Karpas-422 (cell line): ENCODE measurements around the gene RNF144A. TPM values are rescaled to one million over a fixed set of nuclear protein-coding genes. Genes with fewer than 3 reads are reported as not detected.

Source experiments
- DNase-seq: peaks from one replicate; pipeline ENCODE4 v3.0.0-alpha.2; 2015
- H2AFZ ChIP-seq: fragments of 200-600 bp; sonication (generic); 2 replicates; pipeline ENCODE4 v1.6.1; 2014; ENCODE audit warnings: antibody characterized with exemption, low read length, mixed read lengths
- H3K27ac ChIP-seq: fragments of 200-600 bp; sonication (generic); 2 replicates; pipeline ENCODE4 v1.5.1; 2014; ENCODE audit warnings: mild to moderate bottlenecking, low read length, moderate library complexity
- H3K27me3 ChIP-seq: fragments of 200-600 bp; sonication (generic); 2 replicates; pipeline ENCODE4 v1.6.1; 2014; ENCODE audit warnings: low read length, mixed read lengths
- H3K36me3 ChIP-seq: fragments of 200-600 bp; sonication (generic); 2 replicates; pipeline ENCODE4 v1.6.1; 2014; ENCODE audit warnings: low read length, mixed read lengths; ENCODE audit not compliant: insufficient read depth
- H3K4me1 ChIP-seq: fragments of 200-600 bp; sonication (generic); 2 replicates; pipeline ENCODE4 v1.6.1; 2014; ENCODE audit warnings: mild to moderate bottlenecking, low read length, mixed read lengths
- H3K4me2 ChIP-seq: fragments of 200-600 bp; sonication (generic); 2 replicates; pipeline ENCODE4 v1.6.1; 2014; ENCODE audit warnings: low read length, low read depth, mild to moderate bottlenecking; ENCODE audit not compliant: poor library complexity, severe bottlenecking
- H3K4me3 ChIP-seq: fragments of 200-600 bp; sonication (generic); 2 replicates; pipeline ENCODE4 v1.5.1; 2014; ENCODE audit warnings: mild to moderate bottlenecking, antibody characterized with exemption, low read length, mixed read lengths
- H3K79me2 ChIP-seq: fragments of 200-600 bp; sonication (generic); 2 replicates; pipeline ENCODE4 v1.6.1; 2014; ENCODE audit warnings: mild to moderate bottlenecking, low read length, mixed read lengths
- H3K9ac ChIP-seq: fragments of 200-600 bp; sonication (generic); 2 replicates; pipeline ENCODE4 v1.6.0; 2014; ENCODE audit warnings: low read length
- H3K9me2 ChIP-seq: fragments of 200-600 bp; sonication (generic), shearing (Covaris generic); replicated peaks from 2 replicates; pipeline ENCODE4 v1.6.0; 2014; ENCODE audit warnings: mild to moderate bottlenecking, low read length, moderate library complexity; ENCODE audit not compliant: insufficient read depth
- H3K9me3 ChIP-seq: fragments of 300-700, 200-600 bp; sonication (generic); 2 replicates; pipeline ENCODE4 v1.6.1; 2014; ENCODE audit warnings: low read length, mixed read lengths
- H4K20me1 ChIP-seq: fragments of 200-600 bp; sonication (generic); 2 replicates; pipeline ENCODE4 v1.6.1; 2014; ENCODE audit warnings: mild to moderate bottlenecking, antibody characterized with exemption, low read length, low read depth; ENCODE audit not compliant: insufficient read depth
- total RNA-seq: library from RNA; depleted of rRNA; stranded (reverse); fragments of >200 nt; shearing (Covaris generic); gene quantifications from 2 replicates; pipeline ENCODE4 v1.2.3, GENCODE V29; 2014; ENCODE audit warnings: low replicate concordance

RNF144A gene
- total RNA-seq, 1 experiment from 2014 or later, result 0.07 TPM

GRCh38 chr2:7015007-7015950 lies 98.1 kb downstream of the RNF144A start:
- DNase-seq, result no peak
- Histone ChIP-seq H3K9me2 (no peaks in the 10 kb centered on the region), H4K20me1 (no peaks in the 10 kb centered on the region), H3K4me2 (no peak overlapping the region), H3K9ac (no peak overlapping the region), H3K9me3 (no peaks in the 10 kb centered on the region), H3K79me2 (no peaks in the 10 kb centered on the region), H3K36me3 (no peaks in the 10 kb centered on the region), H3K4me1 (no peaks in the 10 kb centered on the region), H3K4me3 (no peak overlapping the region), H2AFZ (no peak overlapping the region), H3K27ac (no peak overlapping the region), H3K27me3 (no peaks in the 10 kb centered on the region)

GRCh38 chr2:7016148-7016547 lies 98.9 kb downstream of the RNF144A start:
- H3K9ac ChIP-seq, result no peak overlapping the region
- no peak for DNase-seq
- H4K20me1 ChIP-seq, result no peaks in the 10 kb centered on the region
- no peaks in the 10 kb centered on the region for H3K9me3 ChIP-seq
- H2AFZ ChIP-seq, result no peak overlapping the region
- no peaks in the 10 kb centered on the region for H3K36me3 ChIP-seq
- H3K4me1 ChIP-seq, result no peaks in the 10 kb centered on the region
- no peaks in the 10 kb centered on the region for H3K27me3 ChIP-seq
- no peaks in the 10 kb centered on the region for H3K9me2 ChIP-seq
- H3K27ac ChIP-seq, result no peak overlapping the region
- no peak overlapping the region for H3K4me2 ChIP-seq
- H3K79me2 ChIP-seq, result no peaks in the 10 kb centered on the region
- no peak overlapping the region for H3K4me3 ChIP-seq

- Histone ChIP-seq H3K27ac (no peak overlapping the region), H3K4me3 (no peak overlapping the region), H4K20me1 (no peaks in the 10 kb centered on the region), H3K9ac (no peak overlapping the region), H3K36me3 (no peaks in the 10 kb centered on the region), H3K79me2 (no peaks in the 10 kb centered on the region), H3K9me3 (no peaks in the 10 kb centered on the region), H3K27me3 (no peaks in the 10 kb centered on the region), H3K9me2 (no peaks in the 10 kb centered on the region), H3K4me2 (no peak overlapping the region), H2AFZ (no peak overlapping the region), H3K4me1 (no peaks in the 10 kb centered on the region)
- DNase-seq, result no peak
Observed at GRCh38 chr2:7016601-7017211, 99.5 kb downstream of the RNF144A start.

- DNase-seq, result no peak
- no peaks in the 10 kb centered on the region for H3K36me3 ChIP-seq
- H3K27ac ChIP-seq, result no peak overlapping the region
Observed at GRCh38 chr2:7017671-7018281, 100.6 kb downstream of the RNF144A start.

GRCh38 chr2:7018282-7018701 lies 101.1 kb downstream of the RNF144A start:
- H3K79me2 ChIP-seq, result no peaks in the 10 kb centered on the region
- H3K27ac ChIP-seq, result no peak overlapping the region
- H3K9ac ChIP-seq, result no peak overlapping the region
- no peak overlapping the region for H3K4me3 ChIP-seq
- H3K9me3 ChIP-seq, result no peaks in the 10 kb centered on the region
- no peak for DNase-seq
- no peaks in the 10 kb centered on the region for H4K20me1 ChIP-seq
- H2AFZ ChIP-seq, result no peak overlapping the region
- H3K4me1 ChIP-seq, result no peaks in the 10 kb centered on the region
- no peaks in the 10 kb centered on the region for H3K27me3 ChIP-seq
- no peaks in the 10 kb centered on the region for H3K36me3 ChIP-seq
- no peaks in the 10 kb centered on the region for H3K9me2 ChIP-seq
- H3K4me2 ChIP-seq, result no peak overlapping the region

More at GRCh38 chr2:7017671-7018281, 100.6 kb downstream of the RNF144A start:
- Histone ChIP-seq H3K4me1 (no peaks in the 10 kb centered on the region), H3K9ac (no peak overlapping the region), H3K9me3 (no peaks in the 10 kb centered on the region), H2AFZ (no peak overlapping the region), H3K27me3 (no peaks in the 10 kb centered on the region), H3K4me2 (no peak overlapping the region), H4K20me1 (no peaks in the 10 kb centered on the region), H3K79me2 (no peaks in the 10 kb centered on the region), H3K9me2 (no peaks in the 10 kb centered on the region), H3K4me3 (no peak overlapping the region)

- Histone ChIP-seq H3K9me2 (no peaks in the 10 kb centered on the region), H3K4me1 (no peaks in the 10 kb centered on the region), H4K20me1 (no peaks in the 10 kb centered on the region), H3K9ac (no peak overlapping the region), H3K4me3 (no peak overlapping the region), H2AFZ (no peak overlapping the region), H3K27ac (no peak overlapping the region), H3K9me3 (no peaks in the 10 kb centered on the region), H3K36me3 (no peaks in the 10 kb centered on the region), H3K79me2 (no peaks in the 10 kb centered on the region), H3K4me2 (no peak overlapping the region), H3K27me3 (no peaks in the 10 kb centered on the region)
- DNase-seq, result no peak
Observed at GRCh38 chr2:7018767-7019166, 101.6 kb downstream of the RNF144A start.

- Histone ChIP-seq H3K4me3 (no peak overlapping the region), H3K27ac (no peak overlapping the region), H3K9ac (no peak overlapping the region), H3K27me3 (no peaks in the 10 kb centered on the region), H4K20me1 (no peaks in the 10 kb centered on the region), H3K4me1 (no peaks in the 10 kb centered on the region), H3K4me2 (no peak overlapping the region), H3K36me3 (no peaks in the 10 kb centered on the region), H3K9me3 (no peaks in the 10 kb centered on the region), H3K79me2 (no peaks in the 10 kb centered on the region), H2AFZ (no peak overlapping the region), H3K9me2 (no peaks in the 10 kb centered on the region)
- no peak for DNase-seq
Observed at GRCh38 chr2:7019191-7019590, 102.0 kb downstream of the RNF144A start.

- H3K36me3 ChIP-seq, result no peaks in the 10 kb centered on the region
- H3K79me2 ChIP-seq, result no peaks in the 10 kb centered on the region
- H3K9ac ChIP-seq, result no peak overlapping the region
- H3K9me2 ChIP-seq, result no peaks in the 10 kb centered on the region
- H3K27me3 ChIP-seq, result no peaks in the 10 kb centered on the region
- no peak for DNase-seq
- H2AFZ ChIP-seq, result no peak overlapping the region
- H3K4me2 ChIP-seq, result no peak overlapping the region
- H3K4me1 ChIP-seq, result no peaks in the 10 kb centered on the region
- H3K4me3 ChIP-seq, result no peak overlapping the region
- no peak overlapping the region for H3K27ac ChIP-seq
- no peaks in the 10 kb centered on the region for H4K20me1 ChIP-seq
- H3K9me3 ChIP-seq, result no peaks in the 10 kb centered on the region
Observed at GRCh38 chr2:7020059-7020458, 102.8 kb downstream of the RNF144A start.
